ENCODE results near the gene FBXW11.

FBXW11 gene

DNA sequence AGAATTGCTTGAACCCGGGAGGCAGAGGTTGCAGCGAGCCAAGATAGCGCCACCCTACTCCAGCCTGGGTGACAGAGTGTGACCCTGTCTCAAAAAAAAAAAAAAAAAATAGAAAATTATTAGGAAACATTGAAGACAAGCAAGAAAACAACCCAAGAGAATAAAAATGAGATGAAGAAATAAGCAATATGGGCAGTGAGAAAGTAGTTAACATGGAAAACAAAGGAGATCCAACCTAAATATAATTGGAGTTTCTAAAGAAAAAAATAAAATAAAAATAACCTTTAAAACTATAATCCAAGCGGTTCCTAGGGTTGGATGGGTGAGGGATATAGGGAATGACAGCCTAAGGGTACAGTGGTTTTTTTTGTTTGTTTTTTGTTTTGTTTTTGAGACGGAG is 71.9 kb downstream of the FBXW11 start:
- Mint-ChIP-seq H3K36me3 (ENCODE audit: low read depth) (peaks cover 79% of the 10 kb centered on the region), H3K9me3 (peaks cover 59% of the 10 kb centered on the region), H3K27ac (no peak overlapping the region), H3K27me3 (ENCODE audit: low read depth, poor library complexity) (peaks cover 3% of the 10 kb centered on the region), H3K4me1 (no peaks in the 10 kb centered on the region), H3K4me3 (no peak overlapping the region)
- TF ChIP-seq, protein P1, sequence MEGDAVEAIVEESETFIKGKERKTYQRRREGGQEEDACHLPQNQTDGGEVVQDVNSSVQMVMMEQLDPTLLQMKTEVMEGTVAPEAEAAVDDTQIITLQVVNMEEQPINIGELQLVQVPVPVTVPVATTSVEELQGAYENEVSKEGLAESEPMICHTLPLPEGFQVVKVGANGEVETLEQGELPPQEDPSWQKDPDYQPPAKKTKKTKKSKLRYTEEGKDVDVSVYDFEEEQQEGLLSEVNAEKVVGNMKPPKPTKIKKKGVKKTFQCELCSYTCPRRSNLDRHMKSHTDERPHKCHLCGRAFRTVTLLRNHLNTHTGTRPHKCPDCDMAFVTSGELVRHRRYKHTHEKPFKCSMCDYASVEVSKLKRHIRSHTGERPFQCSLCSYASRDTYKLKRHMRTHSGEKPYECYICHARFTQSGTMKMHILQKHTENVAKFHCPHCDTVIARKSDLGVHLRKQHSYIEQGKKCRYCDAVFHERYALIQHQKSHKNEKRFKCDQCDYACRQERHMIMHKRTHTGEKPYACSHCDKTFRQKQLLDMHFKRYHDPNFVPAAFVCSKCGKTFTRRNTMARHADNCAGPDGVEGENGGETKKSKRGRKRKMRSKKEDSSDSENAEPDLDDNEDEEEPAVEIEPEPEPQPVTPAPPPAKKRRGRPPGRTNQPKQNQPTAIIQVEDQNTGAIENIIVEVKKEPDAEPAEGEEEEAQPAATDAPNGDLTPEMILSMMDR (IDR thresholded peaks at IDR 0.05): no peak
- no peak for DNase-seq

DNA sequence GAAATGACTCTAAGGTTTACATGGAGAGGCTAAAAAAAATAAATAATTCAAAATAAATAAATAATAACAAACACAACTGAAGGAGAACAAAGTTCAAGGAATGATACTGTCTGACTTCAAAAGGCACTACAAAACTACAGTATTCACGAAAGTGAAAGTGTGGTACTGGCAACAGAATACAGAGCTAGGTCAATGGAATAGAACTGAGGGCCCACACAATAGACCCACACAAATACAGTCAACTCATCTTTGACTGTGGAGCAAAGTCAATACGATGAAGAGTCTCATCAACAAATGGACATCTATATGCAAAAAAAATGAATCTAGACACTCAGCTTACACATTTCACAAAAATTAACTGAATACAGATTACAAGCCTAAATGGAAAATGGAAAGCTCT is 75.3 kb downstream of the FBXW11 start:
- peaks cover 58% of the 10 kb centered on the region for H3K9me3 Mint-ChIP-seq
- H3K36me3 Mint-ChIP-seq (ENCODE audit: low read depth): peaks cover 71% of the 10 kb centered on the region
- no peak overlapping the region for H3K27ac Mint-ChIP-seq
- H3K4me3 Mint-ChIP-seq: no peak overlapping the region
- TF ChIP-seq, protein P1 (IDR thresholded peaks at IDR 0.05): no peak
- H3K4me1 Mint-ChIP-seq: peaks cover 5% of the 10 kb centered on the region
- H3K27me3 Mint-ChIP-seq (ENCODE audit: low read depth, poor library complexity): no peaks in the 10 kb centered on the region
- DNase-seq: no peak

DNA sequence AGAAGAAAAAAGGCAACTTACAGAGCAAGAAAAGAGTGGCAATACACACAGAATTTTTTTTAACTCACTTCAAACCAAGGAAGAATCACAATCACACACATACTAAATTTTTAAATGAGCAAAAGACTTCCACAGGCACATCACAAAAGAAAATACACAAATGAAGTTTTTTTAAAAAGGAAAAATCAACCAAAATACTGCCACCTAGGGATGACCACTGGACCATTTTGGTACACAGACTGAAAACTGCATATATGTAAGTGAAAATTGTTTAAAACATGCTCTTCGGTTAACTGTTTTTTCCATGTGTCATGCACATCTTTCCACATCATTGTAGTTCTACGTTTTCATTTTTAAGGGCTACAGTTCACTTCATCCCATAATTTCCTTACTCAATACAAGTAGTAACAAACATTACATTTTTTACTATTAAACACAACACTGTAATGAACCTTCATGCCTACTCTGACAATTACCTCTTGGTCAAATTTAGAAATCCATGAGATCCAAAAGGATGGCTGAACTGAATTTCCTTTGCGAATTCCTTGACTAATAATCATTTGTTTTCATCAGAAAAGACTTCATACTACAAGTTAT is 79.0 kb downstream of the FBXW11 start:
- peaks cover 5% of the 10 kb centered on the region for H3K4me1 Mint-ChIP-seq
- TF ChIP-seq, protein P1 (IDR thresholded peaks at IDR 0.05): peak; percentile 42
- H3K27ac Mint-ChIP-seq: no peak overlapping the region
- H3K9me3 Mint-ChIP-seq: peaks cover 51% of the 10 kb centered on the region
- H3K4me3 Mint-ChIP-seq: no peak overlapping the region
- peaks cover 65% of the 10 kb centered on the region for H3K36me3 Mint-ChIP-seq (ENCODE audit: low read depth)
- H3K27me3 Mint-ChIP-seq (ENCODE audit: low read depth, poor library complexity): no peaks in the 10 kb centered on the region
- DNase-seq: no peak

DNA sequence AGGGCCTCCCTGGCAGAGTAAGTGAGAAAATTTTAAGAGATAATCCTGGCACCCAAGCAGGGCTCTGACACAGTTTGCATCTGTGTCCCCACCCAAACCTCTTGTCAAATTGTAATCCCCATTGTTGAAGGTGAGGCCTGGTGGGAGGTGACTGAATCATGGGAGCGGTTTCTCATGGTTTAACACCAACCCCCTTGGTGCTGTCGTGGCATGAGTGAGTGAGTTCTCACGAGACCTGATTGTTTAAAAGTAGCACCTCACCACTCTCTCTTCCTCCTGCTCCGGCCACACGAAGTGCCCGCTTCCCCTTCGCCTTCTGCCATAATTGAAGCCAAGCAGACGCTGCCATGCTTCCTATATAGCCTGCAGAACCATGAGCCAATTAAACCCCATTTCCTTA is 80.1 kb downstream of the FBXW11 start:
- TF ChIP-seq, protein P1 (IDR thresholded peaks at IDR 0.05): no peak
- H3K4me1 Mint-ChIP-seq: peaks cover 5% of the 10 kb centered on the region
- H3K9me3 Mint-ChIP-seq: peaks cover 40% of the 10 kb centered on the region
- H3K36me3 Mint-ChIP-seq (ENCODE audit: low read depth): peaks cover 53% of the 10 kb centered on the region
- H3K4me3 Mint-ChIP-seq: no peak overlapping the region
- peak overlapping the region; percentile 17 for H3K27ac Mint-ChIP-seq
- no peak for DNase-seq
- H3K27me3 Mint-ChIP-seq (ENCODE audit: low read depth, poor library complexity): no peaks in the 10 kb centered on the region

DNA sequence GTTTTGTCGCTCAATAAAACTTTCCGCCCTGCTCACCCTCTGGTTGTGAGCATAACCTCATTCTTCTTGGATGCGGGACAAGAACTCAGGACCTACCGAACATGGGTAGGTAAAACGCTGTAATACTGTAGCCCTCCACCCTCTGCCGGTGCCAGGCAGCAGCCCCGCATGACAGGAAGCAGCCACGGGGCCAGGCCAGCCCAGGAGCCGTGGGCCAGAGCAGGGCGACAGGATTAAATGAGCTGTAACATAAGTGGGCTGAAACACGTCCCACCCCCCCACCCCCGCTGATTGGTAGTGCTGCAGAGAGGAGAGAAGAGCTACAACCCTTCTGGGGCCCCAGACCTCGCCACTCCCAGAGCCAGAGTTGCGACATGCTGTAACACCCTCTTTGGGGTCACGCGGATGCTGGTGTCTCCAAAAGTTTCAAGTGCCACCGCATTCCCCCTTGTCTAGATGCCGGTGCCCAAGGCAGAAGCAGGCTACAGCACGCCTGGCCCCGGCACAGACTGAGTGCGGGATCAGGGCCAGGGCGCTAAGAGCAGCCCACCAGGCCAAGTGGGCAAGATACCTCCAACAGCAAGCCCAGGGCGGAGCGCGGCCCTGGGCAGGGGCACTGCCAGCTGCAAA is 81.8 kb downstream of the FBXW11 start:
- DNase-seq: no peak
- Mint-ChIP-seq H3K27ac (no peak overlapping the region), H3K4me1 (peaks cover 5% of the 10 kb centered on the region), H3K27me3 (ENCODE audit: low read depth, poor library complexity) (no peaks in the 10 kb centered on the region), H3K36me3 (ENCODE audit: low read depth) (peaks cover 37% of the 10 kb centered on the region), H3K4me3 (no peak overlapping the region), H3K9me3 (peaks cover 25% of the 10 kb centered on the region)
- TF ChIP-seq, protein P1 (IDR thresholded peaks at IDR 0.05): no peak
